HL-60 (cell line): ENCODE data around the gene PNMA6E.

Experiments
- DNase-seq, 2 experiments: peaks; one replicate each; pipeline ENCODE4 v3.0.0-alpha.2; 2010 to 2020; ENCODE audit warnings: low read depth in 1 of 2, low spot score in 1 of 2
- H3K27ac ChIP-seq: fragments of 250-450 bp; sonication (Bioruptor Pico); replicated peaks from 2 replicates; pipeline ENCODE4 v1.5.1; 2020; ENCODE audit warnings: mild to moderate bottlenecking, moderate library complexity
- H3K27me3 ChIP-seq: fragments of 250-450 bp; sonication (Bioruptor Pico); 2 replicates; pipeline ENCODE4 v1.5.1; 2021; ENCODE audit warnings: mild to moderate bottlenecking, moderate library complexity; ENCODE audit not compliant: insufficient read depth, poor library complexity, severe bottlenecking
- H3K4me3 ChIP-seq: replicated peaks from 2 replicates; pipeline ENCODE4 v1.5.1; 2011; ENCODE audit warnings: mild to moderate bottlenecking, control low read depth, low read length; ENCODE audit not compliant: insufficient read depth
- CTCF ChIP-seq: IDR thresholded peaks from one replicate; pipeline ENCODE4 v1.5.1; 2011; ENCODE audit warnings: low read length, control low read depth, inconsistent platforms; ENCODE audit not compliant: insufficient read depth
- GABPA ChIP-seq: IDR thresholded peaks from 2 replicates; pipeline ENCODE4 v1.6.1; 2012; ENCODE audit warnings: low read depth
- POLR2AphosphoS5 ChIP-seq: IDR thresholded peaks from 2 replicates; pipeline ENCODE4 v1.6.1; 2012; ENCODE audit warnings: low read depth
- REST ChIP-seq: IDR thresholded peaks from 2 replicates; pipeline ENCODE4 v1.6.1; 2012; ENCODE audit warnings: low read depth; ENCODE audit not compliant: insufficient replicate concordance
- SPI1 ChIP-seq: IDR thresholded peaks from 2 replicates; pipeline ENCODE4 v1.6.1; 2012; ENCODE audit warnings: low read depth, mild to moderate bottlenecking, borderline replicate concordance

PNMA6E gene

GRCh38 chrX:153384390-153384789 is 16.8 kb downstream of the PNMA6E start:
- no peak for TF ChIP-seq GABPA
- TF ChIP-seq SPI1: no peak
- no peak for TF ChIP-seq POLR2AphosphoS5
- no peak for TF ChIP-seq REST
- no peak for TF ChIP-seq CTCF
- no peaks in the 10 kb centered on the region for H3K27me3 ChIP-seq
- H3K4me3 ChIP-seq: no peak overlapping the region
- H3K27ac ChIP-seq: no peak overlapping the region
- DNase-seq: no peak

GRCh38 chrX:153382563-153383482 is 18.3 kb downstream of the PNMA6E start:
- no peak for TF ChIP-seq CTCF
- no peak for TF ChIP-seq SPI1
- TF ChIP-seq REST: no peak
- no peak for TF ChIP-seq GABPA
- no peak for TF ChIP-seq POLR2AphosphoS5
- H3K4me3 ChIP-seq: no peak overlapping the region
- H3K27me3 ChIP-seq: no peaks in the 10 kb centered on the region
- no peak for DNase-seq
- no peak overlapping the region for H3K27ac ChIP-seq

- TF ChIP-seq CTCF (no peak), GABPA (no peak), POLR2AphosphoS5 (no peak), REST (no peak), SPI1 (no peak)
- no peak overlapping the region for H3K4me3 ChIP-seq
- no peak overlapping the region for H3K27ac ChIP-seq
- peak in 1 of 2 experiments; percentile 33 for DNase-seq
- no peaks in the 10 kb centered on the region for H3K27me3 ChIP-seq
These were observed 19.2 kb downstream of the PNMA6E start for GRCh38 chrX:153381684-153382532.
